Thoracic aorta (tissue), 2 donors: ENCODE data around the gene ALAS2. TPM values are rescaled to one million over a fixed set of nuclear protein-coding genes. Genes with fewer than 3 reads are reported as not detected.
"Not testable (repeated sequence)": the region's sequence is repeated elsewhere in the genome, so short reads cannot be mapped to it uniquely, and the experiment has no call there.

Experiments
- ATAC-seq: fragments of 150-250 bp; one replicate; pipeline ENCODE4 v1.8.0; 2017; ENCODE audit warnings: low read depth; ENCODE audit not compliant: insufficient number of reproducible peaks, low FRiP score
- DNase-seq: peaks from one replicate; pipeline ENCODE4 v3.0.0-alpha.2; 2020; ENCODE audit warnings: low spot score
- H3K27ac ChIP-seq, 2 donors: fragments of 200-600 bp; sonication (generic); 1 replicate in 1 of 2; 2 replicates in 1 of 2; pipeline ENCODE4 v1.5.1; 2016; ENCODE audit warnings: mild to moderate bottlenecking in 2 of 2, moderate library complexity in 2 of 2
- H3K27me3 ChIP-seq: fragments of 200-600 bp; sonication (generic); replicated peaks from 2 replicates; pipeline ENCODE4 v1.6.0; 2016; ENCODE audit warnings: mild to moderate bottlenecking; ENCODE audit not compliant: insufficient read depth
- H3K36me3 ChIP-seq: fragments of 200-600 bp; sonication (generic); one replicate; pipeline ENCODE4 v1.5.1; 2016
- H3K4me1 ChIP-seq, 2 donors: fragments of 200-600 bp; sonication (generic); 1 replicate in 1 of 2; 2 replicates in 1 of 2; pipeline versions ENCODE4 v1.5.1 to v1.6.0; 2016; ENCODE audit warnings: low read depth in 2 of 2, mild to moderate bottlenecking in 1 of 2; ENCODE audit not compliant: control insufficient read depth in 1 of 2
- H3K4me3 ChIP-seq: fragments of 200-600 bp; sonication (generic); 2 replicates; pipeline ENCODE4 v1.5.1; 2016; ENCODE audit warnings: mild to moderate bottlenecking
- H3K9me3 ChIP-seq: fragments of 200-600 bp; sonication (generic); 2 replicates; pipeline ENCODE4 v1.5.1; 2016
- total RNA-seq, 2 donors: library from RNA; depleted of rRNA; stranded (reverse); fragments of >200 nt; gene quantifications; one replicate each; pipeline versions ENCODE4 v1.1.0 to v1.2.3, GENCODE V29; 2016
- TF ChIP-seq, protein P1 (sequence below): fragments of 200-600 bp; sonication (generic); IDR thresholded peaks from one replicate; pipeline ENCODE4 v1.5.1; 2019; ENCODE audit warnings: antibody characterized with exemption

ALAS2 gene
- total RNA-seq, 2 donors from 2014 or later = 8.5 TPM; not detected in 1

DNA sequence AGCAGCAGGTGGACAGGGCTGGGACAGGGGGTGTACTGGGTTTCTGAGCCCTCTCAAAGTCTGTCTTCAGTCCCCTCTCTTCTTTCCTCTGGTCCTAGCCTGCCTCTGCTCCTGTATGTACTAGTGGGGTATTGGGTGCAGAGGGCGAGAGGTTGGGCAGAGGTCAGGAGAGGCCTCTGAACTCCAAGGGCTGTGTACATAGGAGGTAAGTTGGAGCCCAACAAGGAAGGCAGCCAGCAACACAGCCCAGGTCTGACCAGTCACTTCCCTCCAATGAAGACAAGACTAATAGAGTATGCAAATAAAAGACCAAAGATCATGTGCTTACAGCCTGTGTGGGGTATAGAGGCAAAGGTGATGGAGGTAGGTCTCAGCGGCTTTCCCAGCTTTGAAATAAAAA, 36.7 kb downstream of the ALAS2 start, which contains the start of gene PFKFB1:
PFKFB1 (minus strand) TSS at position 90 of the 400 bp plus-strand sequence. CDS start 181 bp downstream, outside the sequence.
- ATAC-seq (no peak), DNase-seq (no peak)
- H3K4me1 ChIP-seq = no peaks in the 10 kb centered on the region
- H3K4me3 ChIP-seq = no peak within 1 kb of the TSS
- no peaks in the 10 kb centered on the region for H3K36me3 ChIP-seq
- TF ChIP-seq, protein P1, sequence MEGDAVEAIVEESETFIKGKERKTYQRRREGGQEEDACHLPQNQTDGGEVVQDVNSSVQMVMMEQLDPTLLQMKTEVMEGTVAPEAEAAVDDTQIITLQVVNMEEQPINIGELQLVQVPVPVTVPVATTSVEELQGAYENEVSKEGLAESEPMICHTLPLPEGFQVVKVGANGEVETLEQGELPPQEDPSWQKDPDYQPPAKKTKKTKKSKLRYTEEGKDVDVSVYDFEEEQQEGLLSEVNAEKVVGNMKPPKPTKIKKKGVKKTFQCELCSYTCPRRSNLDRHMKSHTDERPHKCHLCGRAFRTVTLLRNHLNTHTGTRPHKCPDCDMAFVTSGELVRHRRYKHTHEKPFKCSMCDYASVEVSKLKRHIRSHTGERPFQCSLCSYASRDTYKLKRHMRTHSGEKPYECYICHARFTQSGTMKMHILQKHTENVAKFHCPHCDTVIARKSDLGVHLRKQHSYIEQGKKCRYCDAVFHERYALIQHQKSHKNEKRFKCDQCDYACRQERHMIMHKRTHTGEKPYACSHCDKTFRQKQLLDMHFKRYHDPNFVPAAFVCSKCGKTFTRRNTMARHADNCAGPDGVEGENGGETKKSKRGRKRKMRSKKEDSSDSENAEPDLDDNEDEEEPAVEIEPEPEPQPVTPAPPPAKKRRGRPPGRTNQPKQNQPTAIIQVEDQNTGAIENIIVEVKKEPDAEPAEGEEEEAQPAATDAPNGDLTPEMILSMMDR = no peak
- no peaks in the 10 kb centered on the region for H3K9me3 ChIP-seq
- H3K27ac ChIP-seq = no peak within 1 kb of the TSS
- no peaks in the 10 kb centered on the region for H3K27me3 ChIP-seq

DNA sequence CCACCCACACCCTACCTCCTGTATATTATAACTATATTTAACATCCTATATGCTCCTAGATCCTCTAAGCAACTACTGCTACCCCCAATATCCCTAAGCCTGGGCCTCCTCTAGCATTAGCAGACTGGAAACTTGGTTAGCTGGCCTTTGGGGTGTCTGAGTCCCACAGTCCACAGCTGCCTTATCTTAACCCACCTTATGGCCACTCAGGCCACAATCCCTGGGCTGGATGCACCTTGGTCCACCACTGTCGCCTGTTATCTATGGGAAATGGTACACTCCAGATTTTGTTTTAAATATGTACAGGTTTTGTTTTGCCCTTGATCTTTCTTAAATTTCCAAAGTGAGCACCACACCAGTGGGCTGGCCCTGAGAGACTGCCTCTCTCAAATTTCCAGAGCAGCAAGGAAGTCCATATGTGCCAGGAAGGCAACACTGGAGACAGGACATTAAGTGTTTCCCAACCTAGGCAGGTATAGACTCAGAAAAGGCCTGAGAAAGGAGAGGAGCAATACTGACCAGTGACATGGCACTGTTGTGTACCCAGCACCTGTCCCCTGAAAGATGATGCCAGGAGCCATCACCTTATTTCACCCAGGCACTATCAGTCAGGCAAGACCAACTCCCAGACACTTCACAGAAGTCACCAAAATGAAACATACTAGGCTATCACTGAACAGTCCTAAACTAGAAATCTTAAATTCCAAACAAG, 37.7 kb downstream of the ALAS2 start:
- Histone ChIP-seq H3K36me3 (no peaks in the 10 kb centered on the region), H3K4me3 (no peak overlapping the region), H3K27ac (no peak overlapping the region), H3K9me3 (no peaks in the 10 kb centered on the region), H3K27me3 (no peaks in the 10 kb centered on the region), H3K4me1 (no peaks in the 10 kb centered on the region)
- TF ChIP-seq, protein P1 = no peak
- ATAC-seq (no peak), DNase-seq (no peak)

DNA sequence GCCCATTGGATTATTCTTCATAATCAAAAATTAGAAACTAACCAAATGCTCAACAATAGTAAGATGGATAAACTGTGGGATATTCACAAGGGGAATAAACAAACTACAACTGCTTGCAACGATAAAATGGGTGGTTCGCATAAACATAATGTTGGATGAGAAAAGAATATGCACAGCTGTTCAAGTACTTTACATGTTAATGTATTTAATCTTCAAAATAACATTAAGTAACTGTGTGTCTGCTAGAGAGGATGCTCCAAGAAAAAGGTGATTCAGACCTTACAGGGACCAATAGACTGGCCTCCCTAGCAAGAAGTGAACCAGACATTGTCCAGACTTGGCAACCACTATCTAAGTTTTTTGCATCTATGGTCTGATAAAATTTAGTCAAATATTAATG, 39.1 kb downstream of the ALAS2 start:
- Histone ChIP-seq H3K27me3 (no peaks in the 10 kb centered on the region), H3K36me3 (no peaks in the 10 kb centered on the region), H3K4me3 (no peak overlapping the region), H3K4me1 (no peaks in the 10 kb centered on the region), H3K27ac (no peak overlapping the region), H3K9me3 (no peaks in the 10 kb centered on the region)
- no peak for DNase-seq
- no peak for ATAC-seq
- TF ChIP-seq, protein P1 = no peak

DNA sequence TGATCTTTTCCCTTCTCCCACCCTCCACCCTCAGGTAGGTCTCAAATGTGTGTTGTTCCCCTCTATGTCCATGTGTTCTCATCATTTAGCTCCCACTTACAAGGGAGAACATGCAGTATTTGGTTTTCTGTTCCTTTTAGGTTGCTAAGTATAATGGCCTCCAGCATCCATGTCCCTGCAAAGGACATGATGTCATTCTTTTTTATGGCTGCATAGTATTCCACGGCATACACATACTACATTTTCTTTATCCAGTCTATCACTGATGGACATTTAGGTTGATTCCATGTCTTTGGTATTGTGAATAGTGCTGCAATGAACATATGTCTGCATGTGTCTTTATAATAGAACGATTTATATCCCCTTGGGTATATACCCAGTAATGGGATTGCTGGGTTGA, 47.5 kb downstream of the ALAS2 start:
- H3K27ac ChIP-seq, H3K4me1 ChIP-seq, H3K9me3 ChIP-seq, H3K36me3 ChIP-seq, DNase-seq, ATAC-seq, H3K4me3 ChIP-seq, H3K27me3 ChIP-seq: not testable (repeated sequence)

DNA sequence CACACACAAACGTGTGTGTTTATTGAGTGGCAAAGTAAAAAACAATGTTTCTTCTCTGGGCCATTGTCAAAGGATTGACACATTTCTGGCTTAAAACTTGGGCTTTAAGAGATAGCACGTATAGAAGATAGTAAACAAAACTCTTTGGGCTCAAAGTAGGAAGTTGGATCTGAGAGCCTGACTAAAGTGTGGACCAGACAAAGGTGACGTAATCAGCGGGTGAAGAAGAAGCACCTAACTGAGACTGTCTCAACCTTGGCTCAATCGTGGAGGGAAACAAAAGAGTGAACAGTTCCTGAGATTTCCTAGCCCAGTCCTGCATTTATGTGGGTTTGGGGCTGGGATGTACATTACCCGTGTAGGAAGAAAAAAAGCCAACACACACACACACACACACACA, 50.4 kb downstream of the ALAS2 start:
- ATAC-seq (no peak), DNase-seq (no peak)
- H3K9me3 ChIP-seq = no peaks in the 10 kb centered on the region
- no peaks in the 10 kb centered on the region for H3K36me3 ChIP-seq
- no peak overlapping the region for H3K4me3 ChIP-seq
- no peaks in the 10 kb centered on the region for H3K4me1 ChIP-seq
- H3K27me3 ChIP-seq = no peaks in the 10 kb centered on the region
- TF ChIP-seq, protein P1 = no peak
- H3K27ac ChIP-seq = no peak overlapping the region

DNA sequence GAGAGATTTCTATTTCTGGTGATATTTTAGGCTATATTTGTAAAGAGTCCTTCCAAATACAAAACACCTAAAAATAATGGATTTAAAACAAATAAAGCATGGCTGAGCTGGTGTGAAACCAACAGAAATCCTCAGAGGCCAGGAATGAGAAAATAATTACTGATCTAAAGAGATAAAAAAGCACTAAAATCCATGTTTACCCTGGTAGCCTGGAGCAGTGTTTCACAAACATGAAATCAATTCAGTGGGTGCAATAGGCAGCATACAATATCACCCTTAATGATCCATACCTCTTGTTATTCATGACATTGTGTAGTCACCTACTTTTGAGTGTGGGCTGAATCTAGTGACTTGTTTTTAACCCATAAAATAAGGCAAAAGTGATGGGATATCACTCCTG, 51.3 kb downstream of the ALAS2 start:
- no peaks in the 10 kb centered on the region for H3K4me1 ChIP-seq
- ATAC-seq (no peak), DNase-seq (no peak)
- TF ChIP-seq, protein P1 = no peak
- no peak overlapping the region for H3K27ac ChIP-seq
- no peaks in the 10 kb centered on the region for H3K36me3 ChIP-seq
- H3K4me3 ChIP-seq = no peak overlapping the region
- no peaks in the 10 kb centered on the region for H3K9me3 ChIP-seq
- no peaks in the 10 kb centered on the region for H3K27me3 ChIP-seq
